Activated CD4-positive, alpha-beta T cell treated with anti-CD3 and anti-CD28 coated beads, Interleukin-2, amount 50 U/mL, for 48 hours (primary cell): ENCODE results near the gene HSF5.

Experiments used
- DNase-seq, 2 experiments: peaks; one replicate each; pipeline ENCODE4 v3.0.0-alpha.2; 2020

Gene HSF5

DNA sequence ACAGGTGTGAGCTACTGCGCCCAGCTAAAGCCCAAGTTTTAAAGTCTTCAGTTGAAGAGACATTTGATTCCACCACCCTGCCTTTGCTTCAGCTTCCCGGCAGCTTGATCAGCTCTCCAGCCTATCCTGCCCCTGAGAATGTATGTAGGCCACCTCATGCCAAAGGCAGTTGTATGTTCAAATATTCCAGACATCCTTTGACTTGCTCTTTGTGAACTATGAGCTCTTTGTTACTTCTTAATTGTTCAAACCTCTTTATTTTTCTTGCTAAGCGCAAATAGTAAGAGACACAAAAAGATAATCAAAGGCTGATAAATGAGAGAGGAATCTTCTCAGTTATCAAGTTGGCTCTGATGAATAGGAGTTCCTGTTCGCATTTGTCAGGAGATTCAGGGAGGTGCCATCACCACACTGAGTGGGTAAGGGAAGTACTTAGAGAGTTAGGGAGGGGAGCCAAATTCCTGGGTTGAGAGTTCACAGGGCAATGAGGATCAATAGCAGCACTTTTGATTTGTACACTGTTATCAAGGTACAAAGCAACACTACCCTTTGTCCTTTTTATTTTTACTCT is 104.2 kb downstream of the HSF5 start:
- DNase-seq, result no peak

DNA sequence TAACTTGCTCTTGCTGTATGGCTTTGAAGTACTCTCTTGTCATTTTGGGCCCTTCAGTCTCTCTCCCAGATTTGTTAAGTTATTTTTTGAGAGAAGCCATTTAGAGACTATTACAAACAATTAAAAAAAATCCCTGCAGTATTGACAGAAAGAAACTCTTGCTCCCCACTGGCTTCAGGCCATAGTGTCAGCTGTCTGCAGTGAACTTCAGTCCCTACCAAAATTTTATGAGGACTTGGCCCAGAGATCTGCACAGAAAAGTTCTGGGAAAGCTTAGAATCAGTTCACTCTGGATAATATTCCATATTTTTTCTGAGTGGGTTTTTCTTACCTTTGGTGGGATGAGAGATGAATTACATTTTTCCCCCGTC is 105.4 kb downstream of the HSF5 start:
- no peak for DNase-seq

DNA sequence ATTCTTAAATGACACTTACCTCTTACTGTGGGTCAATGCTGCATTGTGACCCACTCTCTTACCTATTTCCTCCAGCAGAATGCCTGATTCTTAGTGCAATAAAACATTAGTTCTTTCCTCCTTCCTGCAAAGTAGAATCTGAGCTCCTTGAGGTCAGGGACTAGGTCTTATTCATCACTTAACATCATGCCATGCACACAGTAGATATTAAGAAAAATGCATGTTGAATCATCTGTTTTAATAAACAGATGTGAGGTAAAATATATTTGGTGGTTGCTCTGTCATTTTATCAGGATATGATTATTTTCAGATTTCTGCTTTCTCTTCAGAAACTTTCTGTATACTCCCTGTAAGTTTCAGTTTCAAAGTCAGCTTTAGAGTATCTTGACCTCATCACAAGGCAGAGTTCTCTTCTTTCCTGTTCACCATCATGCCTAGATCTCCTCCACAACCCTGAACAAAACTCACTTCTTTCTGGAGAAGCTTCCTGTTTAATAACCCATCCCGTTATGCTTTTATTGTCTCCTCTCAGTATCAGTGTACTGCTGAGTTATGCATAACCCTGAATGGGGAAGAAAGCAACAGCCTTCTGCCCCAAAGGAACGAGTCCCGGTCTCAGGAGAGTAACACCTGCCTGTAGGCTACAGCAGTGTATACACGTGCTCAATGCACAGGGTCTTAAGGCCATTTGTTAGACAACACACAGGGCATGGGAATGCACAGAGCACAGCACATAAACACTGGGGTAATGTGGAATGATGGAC is 105.9 kb downstream of the HSF5 start:
- DNase-seq, result no peak

DNA sequence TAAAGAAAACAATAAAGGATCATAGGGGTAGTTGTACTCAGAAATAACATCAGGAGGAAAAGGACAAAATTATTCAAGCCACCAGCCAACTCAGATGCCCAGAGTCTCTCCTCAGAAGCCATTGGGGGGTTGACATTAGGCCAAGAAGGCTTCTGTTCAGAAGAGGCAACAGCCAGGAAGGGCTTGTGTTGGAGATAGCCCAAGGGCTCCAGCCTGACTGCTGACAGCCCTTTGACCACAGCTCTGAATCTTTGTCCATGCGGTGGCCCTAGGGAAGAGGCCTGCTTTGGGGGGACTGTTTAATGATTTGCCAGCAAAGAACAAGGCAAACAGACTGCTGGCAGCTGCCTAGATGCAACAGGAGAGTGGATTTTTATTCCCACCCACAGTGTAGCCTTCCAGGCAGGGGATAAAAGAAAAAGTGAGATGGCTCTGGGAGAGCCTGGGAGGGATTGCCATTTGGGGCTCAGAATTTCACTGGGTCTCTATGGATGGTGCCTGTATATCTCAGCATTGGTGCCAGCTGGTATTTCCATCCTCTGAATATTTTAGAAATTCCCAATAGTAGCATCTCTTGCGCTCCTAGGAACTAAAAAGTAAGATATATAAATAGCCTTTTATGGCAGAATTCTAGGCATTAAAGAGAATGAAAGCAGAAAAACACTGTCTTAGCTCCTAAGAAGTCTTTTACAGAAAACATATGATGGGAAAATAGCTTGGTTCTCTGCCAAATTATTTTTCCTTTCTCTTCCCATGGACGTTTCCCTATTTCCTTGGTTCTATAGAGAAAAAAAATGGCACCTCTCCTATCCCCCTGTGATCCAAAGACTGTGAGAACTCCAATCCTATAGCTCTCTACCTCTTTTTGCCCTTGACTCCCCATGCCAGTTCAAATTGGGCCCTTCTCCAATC is 106.8 kb downstream of the HSF5 start:
- no peak for DNase-seq

DNA sequence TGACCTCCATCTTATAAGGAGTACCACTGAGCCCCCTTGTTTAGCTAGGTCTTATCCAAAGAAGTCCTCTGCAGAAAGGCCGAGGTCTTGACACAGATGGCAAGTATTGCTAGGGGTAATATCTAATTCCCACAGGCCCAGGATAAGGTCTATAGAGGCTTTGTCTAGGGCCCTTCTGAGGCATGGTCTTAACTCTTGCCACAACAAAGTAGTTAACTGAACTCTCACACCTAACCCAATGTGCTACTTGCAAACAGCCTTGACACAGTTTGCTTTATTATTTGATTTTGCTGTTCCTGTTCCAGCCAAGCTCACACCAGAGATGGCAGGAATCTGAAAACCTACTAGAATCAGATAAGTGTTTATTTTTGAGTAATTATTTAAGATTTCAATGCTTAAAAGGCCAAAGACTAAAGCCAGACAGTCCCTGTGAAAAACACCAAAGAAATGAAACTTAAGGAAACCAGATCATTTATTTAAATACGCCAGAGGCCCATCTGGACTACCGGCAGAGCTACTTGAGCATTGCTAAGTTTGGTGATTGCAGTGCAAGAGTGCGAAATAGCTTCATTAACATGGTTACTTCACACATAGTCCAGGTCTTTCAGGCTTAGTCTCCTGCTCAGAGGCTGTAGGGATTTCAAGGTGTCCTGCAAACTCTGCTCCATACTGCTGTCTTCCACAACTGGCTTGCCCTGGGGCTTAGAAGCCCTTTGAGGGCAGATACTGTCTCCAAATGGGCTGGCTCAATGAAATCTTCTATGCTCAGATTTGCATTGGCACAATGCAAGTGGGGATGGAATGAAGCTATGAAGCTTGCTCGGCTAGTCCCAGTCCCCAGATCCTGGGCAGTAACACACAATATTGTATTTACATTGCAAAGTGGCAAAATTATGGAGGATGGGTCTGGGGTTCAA is 107.7 kb downstream of the HSF5 start:
- no peak for DNase-seq

DNA sequence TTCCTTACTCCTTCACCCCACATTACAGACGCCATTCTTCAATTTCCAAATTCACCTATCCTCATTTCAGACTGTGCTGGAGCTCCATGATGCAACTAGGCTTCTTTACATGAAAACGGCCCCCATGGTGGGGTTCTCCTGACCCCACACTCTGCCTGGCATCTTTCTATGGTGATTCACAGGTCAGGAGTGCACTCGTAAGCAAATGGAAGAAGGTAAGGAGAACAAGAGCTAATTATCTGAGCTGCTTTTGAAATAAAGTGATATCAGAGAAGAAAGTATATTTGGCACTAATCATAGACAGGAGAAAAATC is 108.7 kb downstream of the HSF5 start:
- no peak for DNase-seq

DNA sequence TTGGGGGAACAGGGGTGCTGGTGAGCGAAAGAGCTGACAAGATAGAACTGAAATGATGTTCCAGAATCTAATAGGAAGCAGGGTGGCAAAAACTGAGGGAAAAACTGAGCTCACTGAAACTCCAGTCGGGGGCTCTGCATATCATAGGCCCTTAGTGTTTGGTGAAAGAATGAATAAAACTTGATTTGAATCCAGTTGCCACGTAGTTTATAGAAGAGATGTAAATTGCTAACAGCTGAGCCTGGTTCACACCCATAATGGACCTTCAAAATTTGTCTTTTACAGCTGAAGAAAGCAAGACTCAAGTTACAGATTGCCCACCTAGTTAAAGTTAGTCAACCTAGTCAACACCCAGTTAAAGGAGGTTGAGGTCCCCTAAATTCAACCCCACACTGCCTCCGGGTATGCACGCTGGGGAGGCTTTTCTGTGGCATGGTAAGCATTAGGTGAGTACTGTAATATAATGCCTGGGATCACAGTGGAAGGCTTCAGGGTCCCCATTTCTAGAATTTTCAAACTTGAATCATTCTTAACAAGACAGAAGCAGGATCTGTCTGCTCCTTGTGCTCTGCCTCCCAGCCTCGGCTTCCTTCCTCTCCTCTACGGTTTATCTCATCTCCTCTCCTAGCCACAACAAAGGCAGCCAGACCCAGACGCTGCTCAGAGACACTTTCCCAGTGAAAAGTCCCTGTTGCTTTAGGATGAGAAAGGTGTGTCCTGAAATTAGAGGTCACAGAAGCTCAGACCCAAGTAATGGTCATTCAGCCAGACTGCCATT is 109.3 kb downstream of the HSF5 start:
- DNase-seq, result no peak

DNA sequence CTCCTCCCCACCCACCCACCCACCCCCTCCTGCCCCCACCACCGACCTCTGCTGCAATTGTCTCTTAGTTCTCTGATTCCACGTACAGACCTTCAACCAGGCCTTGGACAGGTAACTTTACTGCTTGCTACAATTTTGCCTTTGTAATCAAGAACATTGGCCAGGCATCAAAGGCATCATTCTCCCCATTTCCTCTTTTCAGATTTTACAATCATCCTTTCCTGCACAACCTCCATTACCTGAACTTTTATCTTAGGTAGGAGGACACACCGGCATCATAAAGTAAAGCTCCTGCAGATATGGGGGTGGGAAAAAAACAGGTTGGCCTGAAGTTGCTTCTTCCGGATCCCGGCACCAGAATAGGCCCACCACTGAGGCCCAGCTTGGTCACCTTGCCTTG is 110.5 kb downstream of the HSF5 start:
- no peak for DNase-seq

DNA sequence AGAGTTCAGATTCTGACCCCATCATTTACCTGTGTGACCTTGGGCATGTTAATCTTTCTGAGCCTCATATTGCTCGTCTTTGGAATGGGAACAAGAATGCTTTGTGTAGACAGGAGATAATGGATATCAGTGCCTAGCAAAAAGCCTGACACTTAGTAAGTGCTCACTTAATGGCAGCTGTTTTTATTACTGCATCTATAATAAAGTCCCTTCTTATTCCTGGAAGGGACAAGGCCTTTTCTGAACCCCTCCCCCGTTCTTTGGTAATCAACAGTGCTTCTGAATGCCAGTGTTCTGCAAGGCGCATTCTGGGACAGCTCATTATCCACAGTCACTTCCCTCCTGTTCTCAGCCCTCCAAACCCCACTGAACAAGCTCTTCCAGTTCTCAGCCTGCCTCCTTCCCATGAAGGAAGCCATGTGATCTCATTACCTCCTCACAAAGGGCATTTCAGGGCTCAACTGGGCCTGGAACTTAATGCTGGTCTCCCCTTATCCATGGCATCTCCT is 111.1 kb downstream of the HSF5 start:
- DNase-seq, result no peak

DNA sequence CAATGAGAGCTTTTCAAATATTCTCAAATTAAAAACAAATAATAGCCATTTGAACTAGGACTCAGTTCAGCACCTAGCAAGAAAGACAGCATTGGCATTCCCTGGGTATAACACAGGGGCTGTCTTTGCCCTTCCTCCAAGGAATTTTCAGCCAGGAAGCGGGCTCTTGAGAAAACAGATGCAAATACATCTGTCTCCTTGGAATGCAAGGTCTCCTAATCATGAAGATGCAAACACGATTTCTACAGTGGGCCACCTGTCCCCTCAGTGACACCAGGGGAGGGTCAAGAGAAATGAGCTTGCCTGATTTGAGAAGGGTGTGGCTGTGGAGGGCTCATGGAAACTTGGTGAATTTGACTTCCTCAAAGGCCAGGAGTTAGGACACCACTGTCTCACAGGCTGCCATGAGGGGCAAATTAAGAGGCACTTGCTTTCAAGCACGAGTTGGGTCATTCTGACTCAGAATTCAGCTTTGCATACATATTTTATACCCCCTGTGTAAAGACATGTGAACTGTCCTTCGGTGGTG is 111.7 kb downstream of the HSF5 start:
- no peak for DNase-seq

DNA sequence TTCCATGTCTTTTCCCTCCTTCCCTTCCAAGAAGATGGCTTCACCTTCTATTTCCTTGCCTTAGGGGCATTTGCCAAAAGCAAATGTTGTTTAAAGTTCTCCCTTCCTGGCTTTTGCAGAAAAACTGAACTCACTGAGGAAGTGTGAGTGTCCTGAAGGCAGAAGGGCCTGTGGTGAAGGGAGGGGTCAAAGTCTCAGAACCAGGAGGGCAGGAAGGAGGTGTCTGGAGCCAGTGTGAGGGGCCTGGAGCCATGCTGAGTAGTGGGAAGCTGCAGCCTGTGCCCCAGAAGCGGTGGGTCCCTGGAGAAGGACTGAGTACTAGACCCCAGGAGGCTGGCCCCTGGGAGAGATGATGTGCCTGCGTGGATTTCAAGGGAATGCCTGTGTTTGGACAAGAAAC is 112.4 kb downstream of the HSF5 start:
- no peak for DNase-seq

DNA sequence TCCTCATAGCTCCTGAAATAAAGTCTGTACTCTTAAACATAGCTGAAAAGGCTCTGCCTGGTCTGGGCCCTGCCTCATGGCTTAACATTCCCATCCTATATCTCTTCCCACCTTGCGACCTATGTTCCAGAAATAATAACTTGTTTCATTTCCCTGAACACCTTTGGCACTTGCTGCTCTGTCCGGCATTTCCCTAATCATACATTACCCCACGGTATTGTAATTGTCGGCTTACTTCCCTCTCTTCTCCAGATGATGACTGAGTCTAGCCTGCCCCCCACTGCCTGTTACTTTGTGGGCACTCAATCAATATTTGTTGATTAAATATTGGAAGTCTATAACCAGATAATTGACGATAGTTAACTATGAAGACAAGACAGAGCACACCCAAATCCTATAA is 113.0 kb downstream of the HSF5 start:
- DNase-seq, result no peak

DNA sequence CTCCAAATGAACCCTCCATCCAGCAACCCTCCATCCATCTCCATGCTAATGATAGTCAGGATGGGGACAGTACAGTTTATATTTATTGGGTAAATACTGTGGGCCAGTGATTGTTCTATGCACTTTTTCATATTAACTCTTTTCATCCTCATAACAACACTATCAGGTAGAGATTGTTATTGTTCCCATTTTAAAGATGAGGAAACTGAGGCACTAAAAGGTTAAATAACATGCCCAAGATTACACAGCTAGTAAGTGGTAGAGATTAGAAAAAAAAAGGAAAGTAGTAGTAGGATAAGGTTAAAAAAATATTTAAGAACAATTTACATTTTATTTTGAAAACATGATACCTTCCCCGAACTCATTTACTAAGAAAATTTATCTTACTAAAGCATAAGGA is 114.3 kb downstream of the HSF5 start:
- no peak for DNase-seq

DNA sequence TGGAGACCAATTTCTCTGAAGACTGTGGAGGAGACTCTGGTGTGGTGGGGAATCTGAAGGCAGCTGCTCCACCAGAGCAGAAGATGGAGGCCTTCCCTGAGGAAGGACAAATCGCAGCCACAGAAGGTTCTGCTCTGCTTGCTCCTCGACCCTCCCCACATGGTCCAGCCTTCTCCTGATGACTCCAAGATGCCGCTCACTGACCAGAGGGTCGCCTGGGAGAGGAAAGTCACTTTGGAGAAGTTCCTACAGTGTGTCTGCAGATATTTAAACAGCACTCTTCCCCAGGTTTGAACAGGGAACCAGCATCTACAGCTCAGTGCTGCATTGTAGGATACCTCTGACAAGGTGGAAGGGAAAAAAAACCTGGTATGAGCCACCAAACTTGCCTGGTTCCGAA is 115.2 kb downstream of the HSF5 start:
- no peak for DNase-seq

DNA sequence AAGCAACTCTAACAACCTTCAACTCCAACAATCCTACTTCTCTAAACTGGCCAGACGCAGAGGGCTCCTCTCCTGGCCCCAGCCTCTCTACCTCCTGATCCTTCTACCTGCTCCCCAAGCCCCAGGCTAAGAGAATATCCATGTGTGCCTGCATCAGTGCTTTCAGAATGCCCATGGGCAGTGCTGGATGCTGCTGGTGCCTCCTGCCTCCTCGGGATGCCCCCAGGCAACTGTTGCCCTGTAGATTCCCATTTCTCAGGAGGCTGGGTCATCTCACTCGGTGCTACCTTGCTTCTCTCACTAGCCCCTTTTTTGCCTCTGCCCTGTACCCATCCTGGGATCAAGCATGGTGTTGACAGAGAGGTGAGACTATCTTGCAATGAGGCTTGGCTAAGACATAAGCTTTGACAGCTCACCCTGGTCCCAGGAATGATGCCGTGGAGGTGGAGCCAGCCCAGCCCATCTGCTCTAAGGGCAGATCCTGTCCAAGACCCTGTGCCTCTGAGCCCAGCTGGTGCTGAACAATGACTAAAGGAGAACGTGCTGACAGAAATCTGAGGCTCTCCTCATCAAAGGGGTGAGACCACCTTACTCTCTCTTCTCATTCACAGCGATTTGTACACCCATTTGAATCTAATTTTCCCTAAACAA is 116.8 kb downstream of the HSF5 start:
- DNase-seq, result no peak

DNA sequence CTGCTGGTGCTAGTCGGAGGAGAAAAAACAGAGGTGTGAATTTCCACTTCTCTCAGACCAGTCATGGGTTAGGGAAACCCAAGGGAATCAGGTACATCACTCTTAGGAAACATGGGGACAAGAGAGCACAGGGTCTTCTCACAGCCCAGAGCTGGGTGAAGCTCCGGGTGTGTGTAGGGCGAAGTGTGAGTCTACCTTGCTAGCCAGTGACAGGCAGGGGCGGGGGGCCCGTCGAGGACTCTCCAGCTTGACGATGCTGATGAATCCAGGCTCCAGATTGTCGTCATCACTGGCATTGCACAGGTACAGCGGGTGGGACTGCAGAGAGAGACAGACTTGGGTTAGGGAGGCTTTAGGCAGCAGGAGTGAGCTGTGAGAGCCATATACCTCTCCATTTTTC is 117.5 kb downstream of the HSF5 start:
- no peak for DNase-seq

DNA sequence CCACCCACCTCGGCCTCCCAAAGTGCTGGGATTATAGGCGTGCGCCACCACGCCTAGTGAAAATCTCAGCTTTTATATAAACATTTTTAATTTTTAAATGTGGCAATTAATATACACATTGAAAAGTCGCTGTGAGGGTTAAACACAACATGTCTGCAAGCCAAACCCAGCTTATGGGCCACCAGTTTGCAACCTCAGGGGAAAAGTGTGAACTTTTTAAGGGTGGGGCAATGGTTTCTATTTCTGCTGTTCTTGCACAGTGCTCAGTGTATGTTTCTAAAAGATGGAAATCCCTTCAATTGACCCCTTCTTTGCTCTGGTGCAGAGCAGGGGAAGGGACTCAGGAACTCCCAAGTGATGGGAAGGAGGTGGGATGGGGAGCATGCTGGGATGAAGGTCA is 117.9 kb downstream of the HSF5 start:
- no peak for DNase-seq
